Globus pallidus (tissue), 1 donor: Measurements from ENCODE around the gene SLC35G6.

Experiments used
- DNase-seq: peaks from one replicate; pipeline ENCODE4 v3.0.0-alpha.2; 2015; ENCODE audit warnings: low spot score

SLC35G6 gene

GRCh38 chr17:7508145-7508544 is 26.9 kb downstream of the SLC35G6 start:
- DNase-seq: no peak

- no peak for DNase-seq
Observed at GRCh38 chr17:7508846-7509245, 27.6 kb downstream of the SLC35G6 start.

GRCh38 chr17:7509937-7510336 is 28.7 kb downstream of the SLC35G6 start:
- no peak for DNase-seq

GRCh38 chr17:7511108-7511507 is 29.9 kb downstream of the SLC35G6 start:
- DNase-seq: no peak

GRCh38 chr17:7512105-7512504 is 30.9 kb downstream of the SLC35G6 start:
- no peak for DNase-seq

GRCh38 chr17:7512824-7513540 is 31.7 kb downstream of the SLC35G6 start:
- DNase-seq: no peak

- DNase-seq: no peak
Observed at GRCh38 chr17:7513850-7514419, 32.7 kb downstream of the SLC35G6 start.

GRCh38 chr17:7515911-7516610 is 34.8 kb downstream of the SLC35G6 start:
- DNase-seq: no peak

GRCh38 chr17:7523033-7523432 is 41.8 kb downstream of the SLC35G6 start:
- DNase-seq: no peak

- no peak for DNase-seq
Observed at GRCh38 chr17:7528842-7529241, 47.6 kb downstream of the SLC35G6 start.

GRCh38 chr17:7530023-7530900 is 49.0 kb downstream of the SLC35G6 start:
- no peak for DNase-seq
